Naive thymus-derived CD8-positive, alpha-beta T cell (primary cell): ENCODE measurements around the gene CELF4. TPM values are rescaled to one million over a fixed set of nuclear protein-coding genes. Genes with fewer than 3 reads are reported as not detected.

Experiments used
- ATAC-seq, 2 donors: fragments of 150-1000 bp; cut with Tn5 transposase in 1 of 2; sonication (Bioruptor Pico), chemical (Tn5 transposase) in 1 of 2; 1 replicate in 1 of 2; 2 replicates in 1 of 2; pipeline ENCODE4 v1.10.0; 2021; ENCODE audit warnings: mild to moderate bottlenecking in 2 of 2, moderate library complexity in 2 of 2
- POLR2A ChIA-PET: fragments of 350-600 bp; sonication (Branson Sonifier 250); formaldehyde crosslinking; loops from one replicate; lab custom pipeline; 2021; ENCODE audit warnings: antibody characterized with exemption; lab: Charles Lee
- DNase-seq, 10 donors: peaks; one replicate each; pipeline versions ENCODE4 v3.0.0 to v3.0.0-alpha.2; 2020 to 2022
- H3K27ac Mint-ChIP-seq, 10 donors: one replicate each; pipeline ENCODE4 v1.8.0; 2020 to 2022; ENCODE audit warnings: mild to moderate bottlenecking in 10 of 10, mixed read lengths in 10 of 10, moderate library complexity in 4 of 10, inconsistent platforms in 1 of 10
- H3K27me3 Mint-ChIP-seq, 5 donors: one replicate each; pipeline ENCODE4 v1.8.0; 2021 to 2022; ENCODE audit warnings: mixed read lengths in 5 of 5
- H3K36me3 Mint-ChIP-seq, 3 donors: one replicate each; pipeline ENCODE4 v1.8.0; 2020 to 2022; ENCODE audit warnings: mixed read lengths in 3 of 3, mild to moderate bottlenecking in 2 of 3, inconsistent platforms in 1 of 3
- H3K4me1 Mint-ChIP-seq, 4 donors: one replicate each; pipeline ENCODE4 v1.8.0; 2021 to 2022; ENCODE audit warnings: mixed read lengths in 4 of 4
- H3K4me3 Mint-ChIP-seq, 10 donors: one replicate each; pipeline ENCODE4 v1.8.0; 2020 to 2022; ENCODE audit warnings: mild to moderate bottlenecking in 10 of 10, mixed read lengths in 10 of 10, moderate library complexity in 6 of 10, inconsistent platforms in 1 of 10
- H3K9me3 Mint-ChIP-seq, 9 donors: one replicate each; pipeline ENCODE4 v1.8.0; 2020 to 2022; ENCODE audit warnings: mixed read lengths in 9 of 9, mild to moderate bottlenecking in 3 of 9, inconsistent platforms in 1 of 9, moderate library complexity in 1 of 9
- polyA plus RNA-seq, 3 donors: library from polyadenylated mRNA; unstranded; fragments of 300-500 nt; fragmentation: Illumina TruSeq; gene quantifications; one replicate each; pipeline ENCODE4 v1.2.3, GENCODE V29; 2021
- total RNA-seq, 8 experiments: library from RNA in 2 of 8; stranded (reverse) in 2 of 8; gene quantifications; one replicate each; pipeline ENCODE4 v1.2.3 and lab custom pipeline; 2021 to 2026

CELF4 gene
- total and polyA plus RNA-seq, 5 experiments from 2014 or later = 0.08 to 0.43 TPM; not detected in 3

- Mint-ChIP-seq H3K4me1 (peaks cover 3 to 19% (median 9%) of the 10 kb centered on the region in 4 donors), H3K27me3 (peaks cover 32 to 85% (median 56%) of the 10 kb centered on the region in 5 donors), H3K36me3 (peaks cover 0 to 6% (median 0%) of the 10 kb centered on the region in 3 donors), H3K9me3 (peaks cover 0 to 11% (median 4%) of the 10 kb centered on the region in 9 donors), H3K4me3 (no peak overlapping the region), H3K27ac (no peak overlapping the region)
- DNase-seq (no peak), ATAC-seq (no peak)
- POLR2A ChIA-PET = no interaction called here
Measured at GRCh38 chr18:37482433-37482832, 83.2 kb downstream of the CELF4 start.

DNA sequence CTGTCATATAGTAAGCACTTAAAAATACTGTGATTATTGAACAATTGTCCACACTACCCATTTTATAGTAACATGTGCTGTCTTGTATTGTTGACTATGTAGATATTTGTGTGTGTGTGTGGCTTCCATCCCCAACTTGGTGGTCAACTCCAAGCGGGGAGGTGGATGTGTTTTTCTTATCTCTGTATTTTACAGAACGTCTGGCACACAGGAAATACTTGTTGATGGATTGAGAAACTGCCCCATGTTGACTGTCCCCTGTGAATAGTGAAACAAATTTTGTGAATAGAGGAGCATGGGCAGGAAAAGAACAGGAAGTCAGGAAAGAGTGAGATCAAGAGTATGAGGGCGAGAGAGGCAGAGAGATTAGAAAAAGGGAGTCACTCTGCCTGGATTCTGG, 83.6 kb downstream of the CELF4 start:
- peaks cover 0 to 11% (median 4%) of the 10 kb centered on the region in 9 donors for H3K9me3 Mint-ChIP-seq
- peaks cover 0 to 6% (median 0%) of the 10 kb centered on the region in 3 donors for H3K36me3 Mint-ChIP-seq
- DNase-seq (no peak), ATAC-seq (no peak)
- POLR2A ChIA-PET = no interaction called here
- H3K27ac Mint-ChIP-seq = no peak overlapping the region
- H3K4me1 Mint-ChIP-seq = peaks cover 3 to 15% (median 9%) of the 10 kb centered on the region in 4 donors
- no peak overlapping the region for H3K4me3 Mint-ChIP-seq
- peaks cover 31 to 85% (median 52%) of the 10 kb centered on the region in 5 donors for H3K27me3 Mint-ChIP-seq

- Mint-ChIP-seq H3K36me3 (peaks cover 0 to 2% (median 0%) of the 10 kb centered on the region in 3 donors), H3K4me3 (no peak overlapping the region), H3K9me3 (peaks cover 0 to 8% (median 4%) of the 10 kb centered on the region in 9 donors), H3K4me1 (peaks cover 0 to 11% (median 7%) of the 10 kb centered on the region in 4 donors), H3K27ac (no peak overlapping the region), H3K27me3 (peaks cover 29 to 85% (median 47%) of the 10 kb centered on the region in 5 donors)
- ATAC-seq (no peak), DNase-seq (no peak)
- POLR2A ChIA-PET = no interaction called here
Measured at GRCh38 chr18:37481491-37481890, 84.1 kb downstream of the CELF4 start.

- peaks cover 0 to 6% (median 3%) of the 10 kb centered on the region in 9 donors for H3K9me3 Mint-ChIP-seq
- no peaks in the 10 kb centered on the region for H3K36me3 Mint-ChIP-seq
- peaks cover 27 to 82% (median 45%) of the 10 kb centered on the region in 5 donors for H3K27me3 Mint-ChIP-seq
- peaks cover 0 to 8% (median 3%) of the 10 kb centered on the region in 4 donors for H3K4me1 Mint-ChIP-seq
- no peak for ATAC-seq
- POLR2A ChIA-PET = no interaction called here
- DNase-seq = no peak
- H3K4me3 Mint-ChIP-seq = no peak overlapping the region
- no peak overlapping the region for H3K27ac Mint-ChIP-seq
Measured at GRCh38 chr18:37481072-37481471, 84.5 kb downstream of the CELF4 start.

GRCh38 chr18:37476611-37477295, 88.8 kb downstream of the CELF4 start:
- DNase-seq (no peak), ATAC-seq (no peak)
- Mint-ChIP-seq H3K4me3 (no peak overlapping the region), H3K27ac (no peak overlapping the region), H3K4me1 (peaks cover 0 to 1% (median 0%) of the 10 kb centered on the region in 4 donors), H3K27me3 (peaks cover 9 to 52% (median 23%) of the 10 kb centered on the region in 5 donors), H3K9me3 (peaks cover 0 to 3% (median 0%) of the 10 kb centered on the region in 9 donors), H3K36me3 (no peaks in the 10 kb centered on the region)
- POLR2A ChIA-PET = no interaction called here

- peaks cover 9 to 52% (median 21%) of the 10 kb centered on the region in 5 donors for H3K27me3 Mint-ChIP-seq
- no peak overlapping the region for H3K4me3 Mint-ChIP-seq
- POLR2A ChIA-PET = no interaction called here
- H3K4me1 Mint-ChIP-seq = peaks cover 0 to 1% (median 0%) of the 10 kb centered on the region in 4 donors
- no peaks in the 10 kb centered on the region for H3K36me3 Mint-ChIP-seq
- ATAC-seq = no peak
- no peak for DNase-seq
- peaks cover 0 to 3% (median 0%) of the 10 kb centered on the region in 9 donors for H3K9me3 Mint-ChIP-seq
- no peak overlapping the region for H3K27ac Mint-ChIP-seq
Measured at GRCh38 chr18:37476182-37476581, 89.4 kb downstream of the CELF4 start.

DNA sequence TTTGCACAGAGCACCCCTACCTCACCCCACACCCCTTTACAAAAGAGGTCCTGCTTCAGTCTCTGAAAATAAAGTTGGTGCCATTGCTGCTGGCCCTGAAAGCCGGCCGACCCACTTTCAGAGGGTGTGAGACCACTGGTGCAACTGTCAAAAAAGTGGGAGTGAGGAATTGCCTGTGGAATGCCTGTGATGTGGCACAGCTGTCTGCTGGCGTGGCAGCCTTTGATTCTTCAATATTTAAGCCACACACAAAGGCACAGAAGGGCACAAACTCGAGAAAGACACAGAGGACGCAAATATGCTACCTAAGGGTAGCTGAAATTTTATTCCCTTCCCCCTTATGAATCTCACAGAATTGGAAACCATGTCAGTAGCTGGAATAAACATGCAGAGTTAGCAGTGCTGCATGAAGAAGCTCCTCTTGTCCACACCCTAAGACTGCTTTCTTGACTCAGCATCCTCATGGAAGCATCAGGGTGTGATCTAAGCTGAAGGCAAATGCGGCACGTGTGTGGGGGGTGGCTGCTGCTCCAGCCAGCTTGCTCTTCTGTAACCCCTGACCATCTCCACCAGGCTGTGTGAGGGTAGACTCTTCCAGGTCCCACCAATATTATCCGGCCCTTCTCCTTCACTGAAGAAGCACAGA, 92.3 kb downstream of the CELF4 start:
- H3K27me3 Mint-ChIP-seq = peaks cover 1 to 26% (median 10%) of the 10 kb centered on the region in 5 donors
- H3K9me3 Mint-ChIP-seq = peaks cover 0 to 3% (median 0%) of the 10 kb centered on the region in 9 donors
- no peak overlapping the region for H3K27ac Mint-ChIP-seq

DNA sequence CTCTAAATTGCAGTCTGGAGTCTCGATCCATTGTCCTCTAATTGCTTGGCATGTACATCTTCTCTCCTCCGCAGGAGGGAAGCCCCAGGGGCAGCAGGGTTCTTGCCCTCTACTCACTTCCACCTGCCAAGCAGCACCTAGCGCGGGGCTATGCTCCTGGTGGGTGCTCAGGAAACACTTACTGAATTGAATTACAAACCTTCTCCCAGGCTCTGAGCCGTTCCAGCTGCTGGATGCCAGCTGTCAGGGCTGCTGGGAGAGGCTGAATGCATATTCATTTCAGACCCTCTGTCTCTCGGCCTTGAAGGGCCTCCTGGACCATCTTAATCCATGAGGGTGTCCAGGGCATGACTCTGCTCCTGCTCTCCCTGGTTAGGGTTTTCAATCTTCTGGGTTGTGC, 94.0 kb downstream of the CELF4 start:
- POLR2A ChIA-PET = no interaction called here
- Mint-ChIP-seq H3K9me3 (peaks cover 0 to 3% (median 0%) of the 10 kb centered on the region in 9 donors), H3K4me1 (no peaks in the 10 kb centered on the region), H3K27ac (no peak overlapping the region), H3K4me3 (no peak overlapping the region), H3K27me3 (peaks cover 0 to 23% (median 4%) of the 10 kb centered on the region in 5 donors), H3K36me3 (no peaks in the 10 kb centered on the region)
- no peak for DNase-seq
- ATAC-seq = no peak

More for the DNA sequence above, 92.3 kb downstream of the CELF4 start:
- DNase-seq (no peak), ATAC-seq (no peak)
- POLR2A ChIA-PET = no interaction called here
- Mint-ChIP-seq H3K4me1 (peaks cover 0 to 1% (median 0%) of the 10 kb centered on the region in 4 donors), H3K4me3 (no peak overlapping the region), H3K36me3 (no peaks in the 10 kb centered on the region)

DNA sequence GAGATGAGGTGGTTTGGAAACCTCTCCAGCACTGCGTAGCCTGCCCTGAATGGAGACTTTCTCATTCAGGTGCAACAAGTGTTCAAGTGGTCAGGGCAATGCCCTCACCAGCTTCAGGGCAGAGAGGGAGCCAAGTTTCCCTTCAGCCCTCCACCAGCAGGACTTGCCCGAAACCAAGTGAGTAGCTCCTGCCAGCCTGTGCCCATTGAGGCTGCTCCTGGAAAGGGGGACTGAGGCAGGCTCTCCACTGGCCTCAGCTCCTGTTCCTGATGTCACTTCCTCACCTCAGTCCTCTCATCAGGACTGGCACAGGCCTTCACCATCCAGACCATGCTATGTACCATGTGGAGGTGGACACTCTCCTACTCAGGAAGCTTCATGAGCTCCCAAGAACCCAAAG, 94.6 kb downstream of the CELF4 start:
- Mint-ChIP-seq H3K27me3 (peaks cover 0 to 26% (median 6%) of the 10 kb centered on the region in 5 donors), H3K36me3 (no peaks in the 10 kb centered on the region), H3K4me1 (no peaks in the 10 kb centered on the region), H3K27ac (no peak overlapping the region), H3K9me3 (peaks cover 0 to 3% (median 0%) of the 10 kb centered on the region in 9 donors), H3K4me3 (no peak overlapping the region)
- ATAC-seq = no peak
- DNase-seq = no peak
- POLR2A ChIA-PET = no interaction called here

DNA sequence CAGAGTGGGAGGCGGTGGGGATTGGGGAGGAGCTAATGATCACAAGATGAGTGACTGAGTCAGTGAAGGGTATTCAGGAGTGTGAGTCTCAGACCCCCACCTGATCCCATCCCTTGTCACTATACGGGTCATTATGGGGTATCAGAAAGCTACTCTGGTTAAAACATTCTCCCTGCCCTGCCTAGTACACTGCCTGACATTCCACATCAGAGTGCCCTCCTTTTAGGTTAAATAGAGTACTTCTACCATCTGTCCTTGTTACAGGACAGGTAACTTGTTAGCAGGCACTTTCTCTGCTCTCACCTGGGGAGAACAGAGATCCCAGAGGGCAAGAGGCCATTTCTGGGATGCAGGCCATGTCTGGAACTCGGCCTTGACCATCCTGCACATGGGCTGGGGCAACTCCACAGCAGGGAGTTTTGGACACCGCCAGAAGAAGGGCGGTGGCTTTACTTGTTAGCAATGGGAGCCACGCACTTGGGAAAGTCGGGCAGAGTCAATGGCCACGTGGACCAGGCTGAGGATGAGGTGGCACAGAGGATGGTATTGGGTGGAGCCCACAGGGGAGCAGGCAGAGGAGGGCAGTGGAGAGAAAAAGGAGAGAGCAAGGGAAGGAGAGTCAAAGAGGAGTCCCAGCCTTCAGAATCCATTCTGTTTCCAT, 98.5 kb downstream of the CELF4 start:
- no peak for DNase-seq
- ATAC-seq = no peak
- Mint-ChIP-seq H3K27me3 (peaks cover 2 to 35% (median 10%) of the 10 kb centered on the region in 5 donors), H3K9me3 (peaks cover 0 to 3% (median 0%) of the 10 kb centered on the region in 9 donors), H3K4me3 (no peak overlapping the region), H3K4me1 (peaks cover 0 to 2% (median 0%) of the 10 kb centered on the region in 4 donors), H3K36me3 (no peaks in the 10 kb centered on the region), H3K27ac (no peak overlapping the region)
- POLR2A ChIA-PET = no interaction called here

DNA sequence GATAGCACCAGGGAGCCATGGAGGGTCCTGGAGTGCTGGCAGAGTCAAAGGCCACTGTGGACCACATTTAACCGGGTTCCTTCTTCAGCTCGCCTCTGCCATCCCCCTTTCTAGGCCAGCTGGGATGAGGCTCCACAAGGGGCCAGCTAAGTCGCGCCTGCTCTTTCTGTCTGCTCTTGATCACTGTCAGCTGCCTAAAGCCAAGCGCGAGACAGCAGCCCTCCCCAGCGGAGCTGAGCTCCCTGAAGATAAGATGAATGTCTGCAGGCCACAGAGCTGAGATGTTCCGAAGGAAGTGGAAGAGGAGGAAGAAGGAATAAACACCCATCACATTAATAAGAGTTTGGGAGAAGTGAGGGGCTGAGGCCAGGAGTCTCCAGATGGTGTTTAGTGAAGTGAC, 99.6 kb downstream of the CELF4 start:
- POLR2A ChIA-PET = no interaction called here
- no peak for ATAC-seq
- H3K4me3 Mint-ChIP-seq = no peak overlapping the region

DNA sequence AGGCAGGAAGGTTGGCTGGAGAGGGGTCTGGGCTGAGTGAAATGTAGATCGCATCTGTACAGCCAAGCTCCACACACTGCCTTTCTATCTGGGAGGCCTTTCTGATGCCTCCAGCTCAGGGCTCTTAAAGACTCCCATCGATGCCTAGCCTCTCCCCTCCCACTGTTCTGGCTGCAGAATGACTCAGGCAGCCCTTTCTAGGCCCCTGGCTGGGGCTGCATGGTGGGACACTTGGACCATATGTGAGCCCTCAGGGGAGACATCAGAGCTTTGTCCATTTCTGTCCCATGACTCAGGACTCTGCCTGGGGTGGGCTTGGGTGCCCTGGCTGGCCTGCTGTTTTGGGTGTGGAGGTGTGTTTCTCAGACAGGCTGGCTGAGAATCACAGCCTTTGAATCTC, 101.3 kb downstream of the CELF4 start:
- ATAC-seq (no peak), DNase-seq (no peak)
- H3K4me3 Mint-ChIP-seq = no peak overlapping the region
- H3K4me1 Mint-ChIP-seq = peaks cover 0 to 2% (median 0%) of the 10 kb centered on the region in 4 donors
- peaks cover 2 to 25% (median 7%) of the 10 kb centered on the region in 5 donors for H3K27me3 Mint-ChIP-seq
- no peak overlapping the region for H3K27ac Mint-ChIP-seq
- peaks cover 0 to 2% (median 0%) of the 10 kb centered on the region in 9 donors for H3K9me3 Mint-ChIP-seq
- no peaks in the 10 kb centered on the region for H3K36me3 Mint-ChIP-seq
- POLR2A ChIA-PET = no interaction called here

More for the DNA sequence above, 99.6 kb downstream of the CELF4 start:
- H3K27me3 Mint-ChIP-seq = peaks cover 2 to 25% (median 7%) of the 10 kb centered on the region in 5 donors
- no peak for DNase-seq
- no peaks in the 10 kb centered on the region for H3K36me3 Mint-ChIP-seq
- peaks cover 0 to 2% (median 0%) of the 10 kb centered on the region in 4 donors for H3K4me1 Mint-ChIP-seq
- H3K27ac Mint-ChIP-seq = no peak overlapping the region
- H3K9me3 Mint-ChIP-seq = peaks cover 0 to 3% (median 0%) of the 10 kb centered on the region in 9 donors
